BJ (cell line): ENCODE data around the gene AWAT1. TPM values are rescaled to one million over a fixed set of nuclear protein-coding genes. Genes with fewer than 3 reads are reported as not detected.
"Not testable (repeated sequence)": the region's sequence is repeated elsewhere in the genome, so short reads cannot be mapped to it uniquely, and the experiment has no call there.

Experiments
- CTCF ChIA-PET: fragments of 350-600 bp; formaldehyde crosslinking; extraction: SDS; loops from one replicate; lab custom pipeline; 2021; ENCODE audit warnings: antibody characterized with exemption, inconsistent platforms; lab: Yijun Ruan, JAX
- POLR2A ChIA-PET: fragments of 300-600 bp; sonication (Branson Sonifier 250); formaldehyde crosslinking; extraction: SDS; loops from one replicate; lab custom pipeline; 2021; ENCODE audit warnings: antibody characterized with exemption; lab: Charles Lee
- DNase-seq: peaks from one replicate; pipeline ENCODE4 v3.0.0-alpha.2; 2011; ENCODE audit warnings: low read depth
- H3K27me3 ChIP-seq: 2 replicates; pipeline ENCODE4 v1.6.0; 2011; ENCODE audit warnings: low read length; ENCODE audit not compliant: control insufficient read depth, insufficient read depth
- H3K36me3 ChIP-seq: 2 replicates; pipeline ENCODE4 v1.5.1; 2011; ENCODE audit warnings: low read length; ENCODE audit not compliant: control insufficient read depth, insufficient read depth
- H3K4me3 ChIP-seq: 2 replicates; pipeline ENCODE4 v1.5.1; 2011; ENCODE audit warnings: low read depth, mild to moderate bottlenecking, control low read depth, low read length
- CTCF ChIP-seq: IDR thresholded peaks from 2 replicates; pipeline ENCODE4 v1.5.1; 2011; ENCODE audit warnings: low read depth, mild to moderate bottlenecking, control low read depth, inconsistent platforms, low read length, moderate library complexity; ENCODE audit not compliant: insufficient read depth
- polyA minus RNA-seq: library from RNA; depleted of rRNA, polyadenylated mRNA; stranded (reverse); fragments of >200 nt; gene quantifications from 2 replicates; pipeline ENCODE4 v1.2.3, GENCODE V29; 2011; rRNA and poly(A)+ RNA removed
- polyA plus RNA-seq: library from polyadenylated mRNA; depleted of rRNA; stranded (reverse); fragments of >200 nt; gene quantifications from 2 replicates; pipeline ENCODE4 v1.2.3, GENCODE V29; 2011; rRNA removed

The AWAT1 gene
- polyA plus RNA-seq (not detected in 2 replicates), polyA minus RNA-seq (not detected in 2 replicates)

GRCh38 chrX:70234355-70234754 is at the start of gene AWAT1:
TSS of gene AWAT1 (plus strand) at chrX:70234655. CDS start at chrX:70234696, 41 bp downstream.
- H3K36me3 ChIP-seq = no peaks in the 10 kb centered on the region
- no peak within 1 kb of the TSS for H3K4me3 ChIP-seq
- TF ChIP-seq CTCF = no peak
- POLR2A ChIA-PET = no interaction called here
- DNase-seq = no peak
- peaks cover 1% of the 10 kb centered on the region; the same call in 1 of the 2 replicates for H3K27me3 ChIP-seq
- CTCF ChIA-PET = no interaction called here

- no peak for DNase-seq
- Histone ChIP-seq H3K4me3 (no peak overlapping the region), H3K27me3 (no peaks in the 10 kb centered on the region), H3K36me3 (no peaks in the 10 kb centered on the region)
- POLR2A ChIA-PET = interaction anchor here (0.6 kb wide), 1 partner anchor 1145 kb away, joined by 4 read pairs; no protein-coding TSS in a partner anchor
- TF ChIP-seq CTCF = no peak
- CTCF ChIA-PET = no interaction called here
Observed at GRCh38 chrX:70190225-70190624, 44.2 kb upstream of the AWAT1 start.

DNA sequence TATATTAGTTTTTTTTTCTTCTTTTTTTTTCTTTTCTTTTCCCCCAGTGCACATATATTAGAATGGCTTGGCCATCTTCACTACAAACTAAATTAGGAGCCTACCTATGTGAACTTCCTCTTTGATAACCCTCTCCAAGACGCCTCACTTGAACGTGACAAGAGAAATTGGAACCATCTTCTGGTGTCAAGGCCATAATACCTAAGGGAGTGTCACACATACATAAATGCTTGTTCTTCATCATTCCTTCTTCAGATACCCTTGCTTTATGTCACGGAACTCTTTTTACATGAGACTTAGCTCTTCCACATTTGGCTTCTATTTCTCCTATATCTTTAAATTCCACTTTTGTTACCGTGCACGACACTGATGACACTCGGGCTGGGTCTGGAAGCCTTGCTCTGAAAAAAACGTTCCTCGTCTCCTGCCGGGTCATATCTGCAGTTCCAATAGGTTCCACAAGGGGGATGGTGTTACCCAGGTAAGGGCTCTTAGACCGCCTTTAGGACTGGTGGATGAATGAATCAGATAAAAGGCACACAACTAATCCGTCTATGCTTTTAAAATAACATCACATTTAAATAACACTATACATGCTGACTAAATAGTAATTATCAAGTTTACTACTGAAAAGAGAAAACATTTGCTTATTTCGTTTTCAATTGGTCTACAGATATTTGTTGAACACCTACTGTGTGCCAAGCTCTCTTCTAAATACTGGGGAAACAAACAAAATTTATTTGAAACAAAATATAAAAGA is 37.3 kb upstream of the AWAT1 start:
- ChIA-PET CTCF (interaction anchor here (0.6 to 2.1 kb wide), 5 partner anchors 11 to 280 kb away, joined by 3 to 6 read pairs (median 3); no protein-coding TSS in a partner anchor), POLR2A (no interaction called here)
- H3K4me3 ChIP-seq = no peak overlapping the region
- H3K27me3 ChIP-seq = no peaks in the 10 kb centered on the region
- H3K36me3 ChIP-seq = no peaks in the 10 kb centered on the region
- peak; percentile 58 for TF ChIP-seq CTCF
- DNase-seq = no peak

DNA sequence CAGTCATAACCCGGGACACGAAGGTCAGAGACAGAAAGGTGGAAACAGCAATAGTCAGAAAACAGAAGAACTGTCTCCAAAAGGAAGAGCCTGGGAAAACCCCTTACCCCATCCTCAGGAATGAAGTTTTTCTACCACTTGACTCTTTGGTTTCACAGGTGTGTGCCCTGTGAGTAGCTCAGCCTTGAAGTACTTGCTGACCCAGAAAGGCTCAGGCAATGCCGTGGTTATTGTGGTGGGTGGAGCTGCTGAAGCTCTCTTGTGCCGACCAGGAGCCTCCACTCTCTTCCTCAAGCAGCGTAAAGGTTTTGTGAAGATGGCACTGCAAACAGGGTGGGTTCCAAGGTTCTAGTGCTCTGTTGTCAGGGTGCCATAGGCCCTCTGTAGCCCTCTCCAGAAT is 32.7 kb upstream of the AWAT1 start:
- Histone ChIP-seq H3K36me3 (no peaks in the 10 kb centered on the region), H3K27me3 (no peaks in the 10 kb centered on the region), H3K4me3 (no peak overlapping the region)
- DNase-seq = no peak
- TF ChIP-seq CTCF = no peak
- ChIA-PET POLR2A (no interaction called here), CTCF (no interaction called here)

- Histone ChIP-seq H3K36me3 (no peaks in the 10 kb centered on the region), H3K27me3 (no peaks in the 10 kb centered on the region), H3K4me3 (no peak overlapping the region)
- ChIA-PET POLR2A (no interaction called here), CTCF (no interaction called here)
- no peak for DNase-seq
- no peak for TF ChIP-seq CTCF
Observed at GRCh38 chrX:70208479-70208878, 26.0 kb upstream of the AWAT1 start.

DNA sequence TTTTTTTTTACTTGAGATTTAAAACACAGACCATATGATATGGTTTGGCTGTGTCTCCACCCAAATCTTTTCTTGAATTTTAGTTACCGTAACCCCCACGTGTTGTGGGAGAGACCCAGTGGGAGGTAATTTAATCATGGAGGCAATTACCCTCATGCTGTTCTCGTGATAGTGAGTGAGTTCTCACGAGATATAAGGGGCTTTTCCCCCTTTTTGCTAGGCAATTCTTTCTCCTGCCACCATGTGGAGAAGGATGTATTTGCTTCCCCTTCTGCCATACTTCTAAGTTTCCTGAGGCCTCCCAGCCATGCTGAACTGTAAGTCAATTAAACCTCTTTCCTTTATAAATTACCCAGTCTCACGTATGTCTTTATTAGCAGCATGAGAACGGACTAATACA is 24.9 kb upstream of the AWAT1 start:
- POLR2A ChIA-PET, CTCF ChIA-PET, H3K36me3 ChIP-seq: not testable (repeated sequence)

More for the DNA sequence above, 24.9 kb upstream of the AWAT1 start:
- H3K27me3 ChIP-seq, H3K4me3 ChIP-seq, DNase-seq: not testable (repeated sequence)
